ENCODE measurements around the gene IL24. TPM values are rescaled to one million over a fixed set of nuclear protein-coding genes. Genes with fewer than 3 reads are reported as not detected.

The IL24 gene
- total RNA-seq, 1 experiment from 2014 or later, result not detected

DNA sequence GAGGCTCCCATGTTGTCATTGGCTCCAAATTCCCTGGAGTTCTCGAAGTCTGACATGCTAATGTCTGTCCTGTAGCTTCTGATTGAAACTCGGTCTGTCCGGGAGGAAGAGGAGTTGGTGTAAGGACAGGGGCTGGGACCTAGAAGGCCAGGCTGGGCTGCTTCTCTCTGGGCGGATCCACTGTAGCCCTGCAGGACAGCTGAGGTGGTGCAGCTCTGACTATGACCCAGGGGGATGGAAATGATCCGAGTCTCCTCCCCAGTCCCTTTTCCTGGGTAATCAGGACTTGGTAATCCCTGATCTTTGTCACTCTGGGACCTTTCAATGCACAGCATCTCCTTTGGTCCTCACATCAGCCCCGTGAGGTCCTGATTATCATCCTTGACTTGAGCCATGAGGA, 34.5 kb downstream of the IL24 start:
- intact Hi-C loops (cut with micrococcal nuclease), result no loop called here
- no peaks in the 10 kb centered on the region for H3K9me2 ChIP-seq (ENCODE audit: insufficient read depth)
- no TSS peak for BruUV-seq (replicated peaks)
- H3K9me3 ChIP-seq (ENCODE audit: control insufficient read depth in 1 of 2, insufficient read depth in 1 of 2, low read depth in 1 of 2, low read length in 2 of 2), result no peaks in the 10 kb centered on the region
- H3K79me2 ChIP-seq (ENCODE audit: insufficient read depth, low read length), result no peaks in the 10 kb centered on the region
- ChIA-PET CTCF (interaction anchor here (1.0 to 3.2 kb wide), 5 partner anchors 11 to 50 kb away, joined by 4 to 15 read pairs (median 5); no protein-coding TSS in a partner anchor), RAD21 (ENCODE audit: low non-redundant PET in 1 of 2, low total read pairs in 2 of 2, uncharacterized antibody in 2 of 2, unreplicated experiment in 2 of 2) (no interaction called here), POLR2A (no interaction called here)
- DNase-seq (ENCODE audit: low read depth, low spot score) (no peak), ATAC-seq (peak; percentile 60)
- no peak overlapping the region for H3K4me2 ChIP-seq (ENCODE audit: low read length)
- H3K4me1 ChIP-seq (ENCODE audit: control insufficient read depth in 1 of 2, insufficient read depth in 2 of 2, low read length in 2 of 2), result peaks cover 0 to 9% of the 10 kb centered on the region in 2 experiments; a peak in 2 of 4 replicates
- H3K36me3 ChIP-seq (ENCODE audit: control insufficient read depth in 1 of 2, insufficient read depth in 2 of 2, low read length in 2 of 2), result no peaks in the 10 kb centered on the region
- TF ChIP-seq, protein P1, sequence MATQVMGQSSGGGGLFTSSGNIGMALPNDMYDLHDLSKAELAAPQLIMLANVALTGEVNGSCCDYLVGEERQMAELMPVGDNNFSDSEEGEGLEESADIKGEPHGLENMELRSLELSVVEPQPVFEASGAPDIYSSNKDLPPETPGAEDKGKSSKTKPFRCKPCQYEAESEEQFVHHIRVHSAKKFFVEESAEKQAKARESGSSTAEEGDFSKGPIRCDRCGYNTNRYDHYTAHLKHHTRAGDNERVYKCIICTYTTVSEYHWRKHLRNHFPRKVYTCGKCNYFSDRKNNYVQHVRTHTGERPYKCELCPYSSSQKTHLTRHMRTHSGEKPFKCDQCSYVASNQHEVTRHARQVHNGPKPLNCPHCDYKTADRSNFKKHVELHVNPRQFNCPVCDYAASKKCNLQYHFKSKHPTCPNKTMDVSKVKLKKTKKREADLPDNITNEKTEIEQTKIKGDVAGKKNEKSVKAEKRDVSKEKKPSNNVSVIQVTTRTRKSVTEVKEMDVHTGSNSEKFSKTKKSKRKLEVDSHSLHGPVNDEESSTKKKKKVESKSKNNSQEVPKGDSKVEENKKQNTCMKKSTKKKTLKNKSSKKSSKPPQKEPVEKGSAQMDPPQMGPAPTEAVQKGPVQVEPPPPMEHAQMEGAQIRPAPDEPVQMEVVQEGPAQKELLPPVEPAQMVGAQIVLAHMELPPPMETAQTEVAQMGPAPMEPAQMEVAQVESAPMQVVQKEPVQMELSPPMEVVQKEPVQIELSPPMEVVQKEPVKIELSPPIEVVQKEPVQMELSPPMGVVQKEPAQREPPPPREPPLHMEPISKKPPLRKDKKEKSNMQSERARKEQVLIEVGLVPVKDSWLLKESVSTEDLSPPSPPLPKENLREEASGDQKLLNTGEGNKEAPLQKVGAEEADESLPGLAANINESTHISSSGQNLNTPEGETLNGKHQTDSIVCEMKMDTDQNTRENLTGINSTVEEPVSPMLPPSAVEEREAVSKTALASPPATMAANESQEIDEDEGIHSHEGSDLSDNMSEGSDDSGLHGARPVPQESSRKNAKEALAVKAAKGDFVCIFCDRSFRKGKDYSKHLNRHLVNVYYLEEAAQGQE (IDR thresholded peaks at IDR 0.05; ENCODE audit: low read depth), result no peak
- TF ChIP-seq, protein P2, sequence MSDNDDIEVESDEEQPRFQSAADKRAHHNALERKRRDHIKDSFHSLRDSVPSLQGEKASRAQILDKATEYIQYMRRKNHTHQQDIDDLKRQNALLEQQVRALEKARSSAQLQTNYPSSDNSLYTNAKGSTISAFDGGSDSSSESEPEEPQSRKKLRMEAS (IDR thresholded peaks at IDR 0.05), result no peak
- TF ChIP-seq POLR2AphosphoS5 (IDR thresholded peaks at IDR 0.05; ENCODE audit: low read depth, low read length) (no peak), SP1 (IDR thresholded peaks at IDR 0.05; ENCODE audit: low read depth) (no peak), ZFX (IDR thresholded peaks at IDR 0.05) (no peak), ZNF274 (IDR thresholded peaks at IDR 0.05; ENCODE audit: low read depth, low read length) (no peak), ELF1 (IDR thresholded peaks at IDR 0.05; ENCODE audit: borderline replicate concordance, low read depth) (no peak)
- TF ChIP-seq, protein P3, sequence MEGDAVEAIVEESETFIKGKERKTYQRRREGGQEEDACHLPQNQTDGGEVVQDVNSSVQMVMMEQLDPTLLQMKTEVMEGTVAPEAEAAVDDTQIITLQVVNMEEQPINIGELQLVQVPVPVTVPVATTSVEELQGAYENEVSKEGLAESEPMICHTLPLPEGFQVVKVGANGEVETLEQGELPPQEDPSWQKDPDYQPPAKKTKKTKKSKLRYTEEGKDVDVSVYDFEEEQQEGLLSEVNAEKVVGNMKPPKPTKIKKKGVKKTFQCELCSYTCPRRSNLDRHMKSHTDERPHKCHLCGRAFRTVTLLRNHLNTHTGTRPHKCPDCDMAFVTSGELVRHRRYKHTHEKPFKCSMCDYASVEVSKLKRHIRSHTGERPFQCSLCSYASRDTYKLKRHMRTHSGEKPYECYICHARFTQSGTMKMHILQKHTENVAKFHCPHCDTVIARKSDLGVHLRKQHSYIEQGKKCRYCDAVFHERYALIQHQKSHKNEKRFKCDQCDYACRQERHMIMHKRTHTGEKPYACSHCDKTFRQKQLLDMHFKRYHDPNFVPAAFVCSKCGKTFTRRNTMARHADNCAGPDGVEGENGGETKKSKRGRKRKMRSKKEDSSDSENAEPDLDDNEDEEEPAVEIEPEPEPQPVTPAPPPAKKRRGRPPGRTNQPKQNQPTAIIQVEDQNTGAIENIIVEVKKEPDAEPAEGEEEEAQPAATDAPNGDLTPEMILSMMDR (IDR thresholded peaks at IDR 0.05 in 2 of 3, conservative IDR thresholded peaks at IDR 0.05 in 1 of 3; ENCODE audit: borderline replicate concordance in 1 of 3, insufficient read depth in 1 of 3, low read depth in 2 of 3, low read length in 2 of 3), result peak in 2 of 3 experiments; percentile 24 to 37; a peak in 3 of 6 replicates
- H4K20me1 ChIP-seq (ENCODE audit: insufficient read depth), result no peaks in the 10 kb centered on the region
- H3K4me3 ChIP-seq (replicated peaks in 1 of 2; ENCODE audit: low read depth in 1 of 2, low read length in 2 of 2), result no peak overlapping the region
- H2AFZ ChIP-seq (ENCODE audit: low read depth, low read length, poor library complexity, severe bottlenecking), result no peak overlapping the region
- H3K27me3 ChIP-seq (ENCODE audit: insufficient read depth, low read length), result no peaks in the 10 kb centered on the region
- H3K27ac ChIP-seq (ENCODE audit: low read depth, low read length), result no peak overlapping the region
- no peak overlapping the region for H3K9ac ChIP-seq (ENCODE audit: low read length)
